ENCODE measurements around the gene TBC1D9B. TPM values are rescaled to one million over a fixed set of nuclear protein-coding genes. Genes with fewer than 3 reads are reported as not detected.

The TBC1D9B gene
- total RNA-seq, 4 donors from 2014 or later, result 97.5 to 177 (median 116) TPM

DNA sequence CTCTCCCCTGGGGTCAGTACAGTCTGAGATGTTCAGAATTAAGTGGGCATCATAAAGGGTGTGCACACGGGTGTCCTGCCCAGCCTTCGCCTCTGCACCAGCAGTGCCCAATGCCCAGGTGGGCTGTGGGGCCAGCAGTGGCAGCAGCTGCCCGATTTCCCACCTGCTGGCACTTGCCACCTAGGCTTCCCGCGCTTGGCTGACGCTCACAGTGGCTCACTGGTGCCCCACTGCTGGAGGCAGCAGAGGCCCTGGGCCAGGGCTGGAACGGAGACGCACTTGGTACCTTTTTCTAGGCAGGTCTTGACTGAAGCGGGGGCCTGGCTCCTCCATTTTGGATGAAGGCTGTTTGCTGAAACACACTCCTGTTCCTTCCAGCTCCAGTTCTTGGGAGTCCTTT lies 66.1 kb downstream of the TBC1D9B start:
- Histone ChIP-seq H3K27me3 (no peaks in the 10 kb centered on the region), H3K4me1 (no peaks in the 10 kb centered on the region), H3K4me3 (no peak overlapping the region), H3K36me3 (peaks cover 52% of the 10 kb centered on the region), H3K27ac (no peak overlapping the region), H3K9me3 (peaks cover 4% of the 10 kb centered on the region)
- no peak for DNase-seq (ENCODE audit: low spot score in 2 of 2)
- TF ChIP-seq POLR2A (IDR thresholded peaks at IDR 0.05) (no peak), POLR2AphosphoS5 (IDR thresholded peaks at IDR 0.05) (no peak), CTCF (IDR thresholded peaks at IDR 0.05) (no peak), EP300 (IDR thresholded peaks at IDR 0.05) (no peak)
- 91% methylated on average over 6 of the region's 9 CpGs for WGBS

GRCh38 chr5:179840766-179841165 lies 66.9 kb downstream of the TBC1D9B start:
- DNase-seq (ENCODE audit: low spot score in 2 of 2), result no peak
- no peaks in the 10 kb centered on the region for H3K27me3 ChIP-seq
- H3K4me3 ChIP-seq, result no peak overlapping the region
- 92% methylated on average over 13 of the region's 17 CpGs for WGBS
- H3K9me3 ChIP-seq, result peaks cover 2% of the 10 kb centered on the region
- no peaks in the 10 kb centered on the region for H3K4me1 ChIP-seq
- H3K27ac ChIP-seq, result no peak overlapping the region
- no peak for TF ChIP-seq POLR2AphosphoS5 (IDR thresholded peaks at IDR 0.05)
- no peak for TF ChIP-seq EP300 (IDR thresholded peaks at IDR 0.05)
- no peak for TF ChIP-seq POLR2A (IDR thresholded peaks at IDR 0.05)
- no peak for TF ChIP-seq CTCF (IDR thresholded peaks at IDR 0.05)
- peaks cover 55% of the 10 kb centered on the region for H3K36me3 ChIP-seq

- Histone ChIP-seq H3K27me3 (no peaks in the 10 kb centered on the region), H3K27ac (no peak overlapping the region), H3K4me1 (no peaks in the 10 kb centered on the region), H3K36me3 (peaks cover 60% of the 10 kb centered on the region), H3K4me3 (no peak overlapping the region), H3K9me3 (no peaks in the 10 kb centered on the region)
- DNase-seq (ENCODE audit: low spot score in 2 of 2), result no peak
- no peak for TF ChIP-seq POLR2A (IDR thresholded peaks at IDR 0.05)
- TF ChIP-seq CTCF (IDR thresholded peaks at IDR 0.05), result no peak
- no peak for TF ChIP-seq EP300 (IDR thresholded peaks at IDR 0.05)
- 94% methylated on average over 11 of the region's 11 CpGs for WGBS
Measured at GRCh38 chr5:179840321-179840720, 67.4 kb downstream of the TBC1D9B start.

- Histone ChIP-seq H3K4me3 (no peak overlapping the region), H3K27me3 (no peaks in the 10 kb centered on the region), H3K9me3 (no peaks in the 10 kb centered on the region), H3K4me1 (no peaks in the 10 kb centered on the region), H3K27ac (no peak overlapping the region), H3K36me3 (peaks cover 66% of the 10 kb centered on the region)
- TF ChIP-seq CTCF (IDR thresholded peaks at IDR 0.05) (no peak), EP300 (IDR thresholded peaks at IDR 0.05) (no peak), POLR2A (IDR thresholded peaks at IDR 0.05) (no peak)
- DNase-seq (ENCODE audit: low spot score in 2 of 2), result no peak
- 73% methylated on average over 9 of the region's 16 CpGs for WGBS
Measured at GRCh38 chr5:179839328-179840256, 68.1 kb downstream of the TBC1D9B start.

GRCh38 chr5:179837076-179838011 lies 70.4 kb downstream of the TBC1D9B start:
- DNase-seq (ENCODE audit: low spot score in 2 of 2), result no peak
- H3K27me3 ChIP-seq, result no peaks in the 10 kb centered on the region
- H3K4me1 ChIP-seq, result peaks cover 4% of the 10 kb centered on the region
- peaks cover 77% of the 10 kb centered on the region for H3K36me3 ChIP-seq
- TF ChIP-seq CTCF (IDR thresholded peaks at IDR 0.05), result no peak
- no peak for TF ChIP-seq POLR2A (IDR thresholded peaks at IDR 0.05)
- no peak for TF ChIP-seq POLR2AphosphoS5 (IDR thresholded peaks at IDR 0.05)
- no peak for TF ChIP-seq EP300 (IDR thresholded peaks at IDR 0.05)
- H3K9me3 ChIP-seq, result no peaks in the 10 kb centered on the region
- no peak overlapping the region for H3K27ac ChIP-seq
- H3K4me3 ChIP-seq, result no peak overlapping the region
- 77% methylated on average over 10 of the region's 15 CpGs for WGBS
